HG03457 (cell line): ENCODE data around the gene ADAM12.

Experiments used
- ATAC-seq: cut with Tn5 transposase; IDR thresholded peaks from one replicate; pipeline ENCODE4 v1.9.1; 2021; ENCODE audit warnings: moderate number of reproducible peaks; ENCODE audit not compliant: unreplicated experiment

Gene ADAM12

DNA sequence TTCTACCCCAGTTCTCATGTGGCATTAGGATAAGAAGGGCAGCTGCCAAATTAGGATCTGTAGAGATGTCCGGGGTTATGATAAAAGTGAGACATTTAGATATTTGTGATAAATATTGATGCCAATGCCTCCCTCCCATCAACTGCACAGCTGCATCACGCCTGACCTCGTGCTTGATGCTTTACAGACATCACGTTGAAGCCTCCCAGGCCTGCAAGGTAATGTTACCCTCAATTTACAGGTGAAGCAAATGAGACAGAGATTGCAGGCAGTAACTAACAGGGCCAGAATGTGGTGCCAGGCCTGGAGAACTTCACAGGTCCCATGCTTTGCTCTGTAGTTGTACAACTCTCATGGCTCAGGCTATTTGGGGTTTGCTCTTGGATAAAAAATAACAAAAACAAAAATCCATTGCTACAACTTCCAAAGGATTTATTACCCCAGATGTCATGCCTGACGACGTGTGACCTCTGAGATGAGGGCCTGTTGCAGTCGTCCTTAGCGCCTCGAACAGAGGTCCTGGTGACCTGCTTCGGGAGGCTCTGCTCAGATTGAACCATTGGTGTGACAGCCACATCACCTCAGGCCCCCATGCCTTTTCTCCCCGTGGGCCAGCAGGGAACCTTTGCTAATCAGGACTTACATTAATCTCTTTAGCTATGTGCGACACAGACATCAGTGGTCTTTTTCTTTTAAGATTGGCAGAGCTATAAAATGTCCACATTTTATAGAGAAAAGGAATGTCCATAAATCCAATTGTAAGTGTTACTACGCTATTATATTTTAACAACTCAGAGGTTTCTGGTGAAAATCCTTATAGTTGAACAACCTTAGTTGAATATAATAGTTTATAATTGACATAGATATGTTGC, 169.3 kb downstream of the ADAM12 start:
- ATAC-seq, result no peak

DNA sequence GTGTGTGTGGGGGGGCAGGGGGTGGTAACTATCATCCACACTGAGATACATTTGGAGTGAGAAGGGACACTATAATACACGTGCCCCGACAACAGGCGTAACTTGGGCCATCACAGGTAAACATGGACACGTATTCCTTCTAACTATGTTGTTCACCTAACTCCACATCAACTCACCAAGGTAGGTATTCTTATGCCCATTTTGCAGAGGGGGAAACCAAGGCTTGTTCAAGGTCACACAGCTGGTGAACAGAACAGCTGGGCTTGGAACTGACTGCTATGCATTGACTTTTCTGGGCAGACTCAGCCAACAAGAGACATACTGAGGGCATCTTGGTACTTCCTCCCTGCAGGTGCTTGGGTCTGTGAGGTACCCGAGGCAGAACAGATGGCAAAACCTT, 170.1 kb downstream of the ADAM12 start:
- no peak for ATAC-seq

GRCh38 chr10:126216632-126216961, 171.7 kb downstream of the ADAM12 start:
- ATAC-seq, result no peak

GRCh38 chr10:126215746-126216631, 172.3 kb downstream of the ADAM12 start:
- no peak for ATAC-seq

DNA sequence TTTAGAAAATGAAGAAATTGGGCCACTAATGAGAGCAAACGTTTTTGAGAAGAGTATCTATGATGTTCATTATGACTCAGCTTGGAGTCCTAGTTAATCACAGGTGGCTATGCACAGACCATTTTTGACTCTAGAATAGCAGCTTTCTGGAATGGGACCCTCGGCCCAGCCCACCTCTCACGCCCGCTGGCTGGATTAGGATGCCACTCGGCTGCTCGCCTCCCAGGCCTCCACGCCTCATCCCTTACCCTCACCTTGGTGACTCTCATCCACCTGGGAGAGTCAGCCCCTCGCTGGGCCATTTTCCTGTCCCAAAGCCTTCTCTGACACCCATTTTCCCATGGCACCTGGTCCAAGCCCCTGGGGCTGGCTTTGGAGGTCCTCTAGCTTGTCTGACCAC, 173.6 kb downstream of the ADAM12 start:
- no peak for ATAC-seq

DNA sequence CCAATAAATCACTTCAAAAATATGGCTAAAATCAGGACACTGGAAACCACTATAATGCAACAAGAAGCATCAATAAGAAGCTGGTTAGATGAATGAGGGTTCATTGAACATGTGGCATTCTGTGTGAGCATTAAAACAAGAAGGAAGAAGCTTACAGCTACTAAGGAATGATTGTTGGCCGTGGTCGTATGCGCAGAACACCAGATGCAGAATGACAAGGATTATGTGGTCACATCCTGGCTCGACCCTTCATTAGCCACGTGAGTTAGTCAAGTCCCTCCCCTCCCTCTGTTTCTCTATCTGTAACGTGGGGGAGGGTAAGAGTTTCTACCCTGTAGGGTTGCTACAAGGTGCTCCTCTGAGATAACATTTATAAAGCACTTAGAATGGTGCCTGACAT, 174.3 kb downstream of the ADAM12 start:
- ATAC-seq, result no peak

GRCh38 chr10:126212738-126213137, 175.5 kb downstream of the ADAM12 start:
- no peak for ATAC-seq

- no peak for ATAC-seq
These were observed 178.1 kb downstream of the ADAM12 start for GRCh38 chr10:126210051-126210651.

DNA sequence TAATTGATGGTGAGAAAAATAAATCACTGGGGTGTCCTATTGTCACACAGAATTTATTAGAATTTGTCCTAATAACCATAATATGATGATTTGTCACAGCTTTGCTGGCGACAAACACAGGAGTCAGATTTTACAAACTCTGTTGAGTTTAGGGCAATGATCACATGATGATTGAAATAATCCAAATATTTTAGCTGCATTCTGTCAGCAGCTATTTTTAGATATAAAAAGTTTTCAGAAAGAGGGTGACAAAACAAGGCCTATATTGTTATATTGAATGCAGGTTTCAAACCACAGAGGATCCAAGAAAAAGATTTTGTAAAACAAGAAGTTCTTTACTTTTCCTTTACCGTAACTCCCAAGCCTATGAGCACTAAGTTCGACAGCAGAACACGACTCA, 178.8 kb downstream of the ADAM12 start:
- no peak for ATAC-seq

DNA sequence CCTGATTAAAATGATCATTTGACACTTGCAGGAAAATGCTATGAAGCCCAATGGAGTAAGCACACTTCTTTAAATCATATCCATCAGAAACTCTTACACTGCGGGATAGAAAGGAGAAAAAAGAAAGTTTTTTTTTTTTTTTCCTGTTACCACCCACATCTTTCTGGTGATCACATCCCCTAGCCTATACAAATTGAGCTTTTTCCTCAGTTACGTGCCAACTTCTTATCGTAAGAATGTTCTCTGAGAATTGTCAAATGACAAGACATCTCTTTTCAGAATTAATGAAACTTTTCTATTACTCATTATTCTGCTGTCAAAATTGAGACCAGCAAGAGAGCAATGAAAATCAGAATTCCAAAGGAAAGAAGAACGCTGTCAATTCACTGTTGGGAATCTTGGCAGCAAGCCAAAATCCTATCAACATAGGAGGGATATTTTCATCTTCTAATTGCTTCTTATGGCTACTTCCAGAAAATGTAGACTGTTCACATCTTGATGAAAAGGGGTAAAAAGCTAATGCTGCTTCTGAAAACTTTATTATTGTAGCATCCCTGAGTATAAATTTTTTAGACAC, 179.5 kb downstream of the ADAM12 start:
- ATAC-seq, result no peak

- ATAC-seq, result no peak
These were observed 180.4 kb downstream of the ADAM12 start for GRCh38 chr10:126207851-126208250.

DNA sequence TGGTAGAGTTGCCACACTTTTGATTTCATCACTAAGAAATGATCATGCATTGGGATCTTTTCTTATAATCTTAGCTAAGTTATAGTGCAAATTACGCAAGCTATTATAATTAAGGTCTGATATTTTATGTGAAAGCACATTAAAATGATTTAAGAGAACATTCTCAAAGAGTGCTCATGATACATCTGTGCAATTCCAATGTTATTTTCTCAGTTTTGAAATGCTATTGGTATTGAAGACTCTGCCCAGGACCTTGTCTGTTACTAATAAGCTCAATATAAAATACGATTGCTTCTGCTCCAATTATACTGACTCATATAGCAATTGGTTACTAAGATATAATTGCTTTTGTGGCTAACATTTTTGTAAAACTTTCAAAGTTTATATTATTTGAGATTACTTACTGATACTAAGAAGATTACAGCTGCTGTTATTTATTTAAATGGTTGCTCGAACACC, 180.9 kb downstream of the ADAM12 start:
- no peak for ATAC-seq

DNA sequence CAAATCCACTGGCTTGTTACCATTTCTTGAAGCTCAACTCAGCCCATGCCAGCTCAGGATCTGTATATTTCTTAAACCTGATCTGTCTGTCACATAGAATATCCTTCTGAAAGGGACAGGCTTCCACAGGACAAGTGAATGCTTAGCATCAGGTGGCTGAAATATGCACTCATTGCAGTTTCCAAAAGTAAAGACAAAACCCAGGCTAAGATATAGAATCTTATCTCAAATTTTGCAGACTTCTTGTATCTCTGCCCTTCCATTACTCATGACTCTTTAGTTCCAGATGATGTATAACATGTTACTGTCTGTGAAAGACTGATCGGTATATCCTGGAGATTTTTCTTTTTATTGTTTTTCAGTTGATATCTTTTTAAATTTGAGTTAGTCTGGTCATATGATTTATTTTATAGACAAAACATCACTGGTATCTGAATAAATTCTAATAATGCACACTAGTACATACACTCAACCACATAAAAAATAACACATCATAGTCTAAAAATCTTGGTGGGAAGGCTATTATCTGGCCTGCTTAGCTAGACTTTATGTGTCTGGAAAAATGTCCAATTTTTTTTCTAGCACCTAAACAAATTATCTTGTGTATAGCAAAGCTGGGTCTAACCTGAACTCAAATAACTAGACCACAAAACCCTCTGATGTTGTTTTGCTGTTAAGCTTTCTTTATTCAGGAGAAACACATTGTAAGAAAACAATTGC, 182.6 kb downstream of the ADAM12 start:
- no peak for ATAC-seq

DNA sequence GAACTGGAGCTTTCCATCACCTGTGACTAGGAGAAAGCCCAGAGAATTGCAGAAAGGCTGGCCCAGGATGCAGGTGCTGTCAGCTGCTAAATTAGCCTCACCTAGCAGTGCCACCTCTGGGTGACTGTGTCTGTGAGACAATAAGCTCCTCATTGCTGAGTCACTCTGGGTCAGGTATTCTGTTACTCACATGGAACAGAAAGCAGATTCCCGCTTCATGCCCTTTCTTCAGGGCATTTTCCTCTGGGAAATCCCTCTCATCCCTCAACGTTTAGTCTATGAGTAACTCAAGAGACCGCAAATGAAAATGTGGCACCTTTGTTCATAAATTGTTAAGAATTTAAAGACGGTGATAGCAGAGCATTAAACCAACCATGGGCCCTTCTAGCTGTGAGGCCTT, 184.0 kb downstream of the ADAM12 start:
- ATAC-seq, result no peak

DNA sequence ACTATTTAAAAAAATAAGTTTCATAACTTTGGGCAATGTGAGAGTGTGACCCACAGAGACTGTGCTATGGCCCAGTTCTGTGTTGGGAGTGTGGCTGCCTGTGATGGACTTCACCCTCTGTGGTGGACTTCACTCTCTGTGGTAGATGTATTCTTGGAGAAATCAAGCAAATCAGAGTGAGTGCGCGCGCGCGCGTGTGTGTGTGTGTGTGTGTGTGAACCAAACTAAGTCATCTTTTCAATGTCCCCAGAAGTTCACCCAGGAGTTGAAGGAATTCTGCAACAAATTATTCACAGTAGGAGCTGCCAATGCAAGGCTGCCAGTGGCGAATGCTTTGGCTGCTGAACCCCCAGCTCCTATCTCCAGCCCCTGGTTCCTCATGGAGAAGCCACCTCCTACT, 184.5 kb downstream of the ADAM12 start:
- ATAC-seq, result no peak

DNA sequence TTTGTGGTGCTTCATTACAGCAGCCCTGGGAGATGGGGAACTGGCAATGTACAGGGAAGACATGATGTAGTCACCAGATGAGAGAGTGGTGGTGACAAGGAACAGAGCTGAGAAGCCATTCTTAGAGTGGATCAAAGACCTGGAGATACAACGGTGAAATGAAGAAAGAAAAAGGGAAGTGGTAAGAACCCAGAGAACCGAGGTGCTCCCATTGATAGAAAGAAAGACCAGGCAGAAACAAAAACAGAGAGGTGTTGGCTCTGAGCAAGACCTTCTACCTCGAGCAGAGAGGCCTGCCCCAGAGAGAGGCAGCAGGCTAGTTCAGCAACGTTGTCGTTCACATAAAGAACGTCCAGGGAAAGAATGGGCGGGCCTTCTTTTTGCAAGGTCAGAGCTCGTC, 186.7 kb downstream of the ADAM12 start:
- no peak for ATAC-seq

GRCh38 chr10:126199221-126199998, 188.9 kb downstream of the ADAM12 start:
- no peak for ATAC-seq

- ATAC-seq, result no peak
These were observed 189.6 kb downstream of the ADAM12 start for GRCh38 chr10:126198681-126199080.

- ATAC-seq, result no peak
These were observed 191.2 kb downstream of the ADAM12 start for GRCh38 chr10:126197036-126197543.

DNA sequence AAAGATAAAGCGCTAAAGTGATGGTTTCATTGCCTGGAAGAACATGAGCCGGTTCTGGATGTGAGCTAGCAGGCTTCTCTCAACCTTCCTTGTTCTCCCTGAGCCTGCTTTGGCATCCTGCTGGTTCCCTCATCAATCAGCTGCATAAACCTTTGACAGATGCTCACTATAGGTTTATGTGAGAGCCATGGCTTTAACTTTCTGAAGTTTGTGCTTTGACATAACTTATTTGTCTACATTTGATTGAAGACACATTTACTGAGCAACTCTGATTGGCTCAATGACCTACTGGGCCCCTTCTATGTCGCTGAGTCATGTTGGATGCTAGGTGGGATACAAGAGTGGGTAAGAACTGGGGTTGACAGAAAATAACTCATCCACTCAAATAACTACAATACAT, 192.0 kb downstream of the ADAM12 start:
- no peak for ATAC-seq
